ENCODE measurements around the gene PDE7B. TPM values are rescaled to one million over a fixed set of nuclear protein-coding genes. Genes with fewer than 3 reads are reported as not detected.

PDE7B gene
- total RNA-seq, 8 experiments from 2014 or later = 0.08 to 60.7 (median 1.1) TPM

GRCh38 chr6:136036601-136037000 lies 185.1 kb downstream of the PDE7B start:
- in situ Hi-C loops (cut with MboI; ENCODE audit: low pct_unique_long_range_greater_than_20kb in 2 of 9, low sequenced_read_pairs in 9 of 9, unreplicated experiment in 9 of 9) = no loop called here
- no peak overlapping the region for H3K4me3 ChIP-seq
- no peak overlapping the region for H3K27ac ChIP-seq
- H3K4me1 ChIP-seq (replicated peaks in 1 of 2) = peaks cover 3 to 13% of the 10 kb centered on the region in 2 donors
- ATAC-seq (replicated peaks in 6 of 8) = no peak
- WGBS, 10 experiments = 27 to 100% (median 86%) methylated on average over 1 to 4 of the region's 4 CpGs

GRCh38 chr6:136037242-136037875 lies 185.9 kb downstream of the PDE7B start:
- WGBS, 10 experiments = 0 to 94% (median 50%) methylated on average over 1 to 6 of the region's 8 CpGs; no CpG with 5 or more reads in 2 of the 10 experiments
- H3K4me1 ChIP-seq (replicated peaks in 1 of 2) = peaks cover 3 to 13% of the 10 kb centered on the region in 2 donors
- no peak overlapping the region for H3K27ac ChIP-seq
- ATAC-seq (replicated peaks in 6 of 8) = peak in 6 of 8 experiments; percentile 13 to 66 (median 20)
- in situ Hi-C loops (cut with MboI; ENCODE audit: low pct_unique_long_range_greater_than_20kb in 2 of 9, low sequenced_read_pairs in 9 of 9, unreplicated experiment in 9 of 9) = no loop called here
- no peak overlapping the region for H3K4me3 ChIP-seq

GRCh38 chr6:136037876-136038460 lies 186.5 kb downstream of the PDE7B start:
- no peak overlapping the region for H3K4me3 ChIP-seq

GRCh38 chr6:136038531-136038930 lies 187.0 kb downstream of the PDE7B start:
- Histone ChIP-seq H3K27ac (no peak overlapping the region), H3K4me1 (replicated peaks in 1 of 2) (peaks cover 3 to 13% of the 10 kb centered on the region in 2 donors), H3K4me3 (no peak overlapping the region)
- in situ Hi-C loops (cut with MboI; ENCODE audit: low pct_unique_long_range_greater_than_20kb in 2 of 9, low sequenced_read_pairs in 9 of 9, unreplicated experiment in 9 of 9) = no loop called here
- ATAC-seq (replicated peaks in 6 of 8) = peak in 3 of 8 experiments; percentile 4 to 8 (median 5)

More at GRCh38 chr6:136037876-136038460, 186.5 kb downstream of the PDE7B start:
- WGBS, 10 experiments = 0 to 90% (median 66%) methylated on average over 1 to 12 of the region's 13 CpGs; no CpG with 5 or more reads in 1 of the 10 experiments
- in situ Hi-C loops (cut with MboI; ENCODE audit: low pct_unique_long_range_greater_than_20kb in 2 of 9, low sequenced_read_pairs in 9 of 9, unreplicated experiment in 9 of 9) = no loop called here
- H3K27ac ChIP-seq = peak overlapping the region in 1 of 2 donors; percentile 22
- ATAC-seq (replicated peaks in 6 of 8) = peak; percentile 51 to 91 (median 57)
- peaks cover 3 to 13% of the 10 kb centered on the region in 2 donors for H3K4me1 ChIP-seq (replicated peaks in 1 of 2)

- Histone ChIP-seq H3K4me1 (replicated peaks in 1 of 2) (peaks cover 3 to 13% of the 10 kb centered on the region in 2 donors), H3K4me3 (no peak overlapping the region), H3K27ac (no peak overlapping the region)
- WGBS, 10 experiments = 3 to 94% (median 79%) methylated on average over 1 to 4 of the region's 4 CpGs
- peak in 1 of 8 experiments; percentile 6 for ATAC-seq (replicated peaks in 6 of 8)
- in situ Hi-C loops (cut with MboI; ENCODE audit: low pct_unique_long_range_greater_than_20kb in 2 of 9, low sequenced_read_pairs in 9 of 9, unreplicated experiment in 9 of 9) = no loop called here
Observed at GRCh38 chr6:136039185-136039584, 187.7 kb downstream of the PDE7B start.

GRCh38 chr6:136050475-136050874 lies 199.0 kb downstream of the PDE7B start:
- H3K4me3 ChIP-seq = no peak overlapping the region
- no peak for ATAC-seq (replicated peaks in 6 of 8)
- no peak overlapping the region for H3K27ac ChIP-seq
- H3K4me1 ChIP-seq (replicated peaks in 1 of 2) = no peaks in the 10 kb centered on the region
- WGBS, 10 experiments = 14 to 100% (median 78%) methylated on average over 1 of the region's 1 CpG; no CpG with 5 or more reads in 6 of the 10 experiments
- in situ Hi-C loops (cut with MboI; ENCODE audit: low pct_unique_long_range_greater_than_20kb in 2 of 9, low sequenced_read_pairs in 9 of 9, unreplicated experiment in 9 of 9) = no loop called here

GRCh38 chr6:136051140-136051775 lies 199.8 kb downstream of the PDE7B start:
- in situ Hi-C loops (cut with MboI; ENCODE audit: low pct_unique_long_range_greater_than_20kb in 2 of 9, low sequenced_read_pairs in 9 of 9, unreplicated experiment in 9 of 9) = no loop called here
- no peak overlapping the region for H3K27ac ChIP-seq
- H3K4me3 ChIP-seq = no peak overlapping the region
- no peaks in the 10 kb centered on the region for H3K4me1 ChIP-seq (replicated peaks in 1 of 2)
- 77 to 97% (median 92%) methylated on average over 5 to 11 of the region's 12 CpGs; no CpG with 5 or more reads in 1 of the 10 experiments for WGBS, 10 experiments
- no peak for ATAC-seq (replicated peaks in 6 of 8)

GRCh38 chr6:136052031-136052430 lies 200.5 kb downstream of the PDE7B start:
- WGBS, 10 experiments = 71 to 100% (median 100%) methylated on average over 1 to 2 of the region's 2 CpGs; no CpG with 5 or more reads in 1 of the 10 experiments
- no peak for ATAC-seq (replicated peaks in 6 of 8)
- no peak overlapping the region for H3K27ac ChIP-seq

GRCh38 chr6:136058852-136059251 lies 207.4 kb downstream of the PDE7B start:
- in situ Hi-C loops (cut with MboI; ENCODE audit: low pct_unique_long_range_greater_than_20kb in 2 of 9, low sequenced_read_pairs in 9 of 9, unreplicated experiment in 9 of 9) = no loop called here
- no peak overlapping the region for H3K4me3 ChIP-seq
- H3K4me1 ChIP-seq (replicated peaks in 1 of 2) = no peaks in the 10 kb centered on the region
- no peak overlapping the region for H3K27ac ChIP-seq
- peak in 1 of 8 experiments; percentile 14 for ATAC-seq (replicated peaks in 6 of 8)
- 0 to 88% (median 56%) methylated on average over 1 of the region's 1 CpG; no CpG with 5 or more reads in 2 of the 10 experiments for WGBS, 10 experiments

More at GRCh38 chr6:136052031-136052430, 200.5 kb downstream of the PDE7B start:
- Histone ChIP-seq H3K4me1 (replicated peaks in 1 of 2) (no peaks in the 10 kb centered on the region), H3K4me3 (no peak overlapping the region)
- in situ Hi-C loops (cut with MboI; ENCODE audit: low pct_unique_long_range_greater_than_20kb in 2 of 9, low sequenced_read_pairs in 9 of 9, unreplicated experiment in 9 of 9) = no loop called here

- WGBS, 10 experiments = 5 to 94% (median 71%) methylated on average over 1 to 6 of the region's 6 CpGs
- H3K27ac ChIP-seq = no peak overlapping the region
- in situ Hi-C loops (cut with MboI; ENCODE audit: low pct_unique_long_range_greater_than_20kb in 2 of 9, low sequenced_read_pairs in 9 of 9, unreplicated experiment in 9 of 9) = no loop called here
- ATAC-seq (replicated peaks in 6 of 8) = peak in 2 of 8 experiments; percentile 28 to 36
- H3K4me3 ChIP-seq = no peak overlapping the region
- no peaks in the 10 kb centered on the region for H3K4me1 ChIP-seq (replicated peaks in 1 of 2)
Observed at GRCh38 chr6:136059308-136059707, 207.8 kb downstream of the PDE7B start.

GRCh38 chr6:136060052-136060451 lies 208.6 kb downstream of the PDE7B start:
- ATAC-seq (replicated peaks in 6 of 8) = no peak
- H3K27ac ChIP-seq = no peak overlapping the region
- no peaks in the 10 kb centered on the region for H3K4me1 ChIP-seq (replicated peaks in 1 of 2)
- no peak overlapping the region for H3K4me3 ChIP-seq
- in situ Hi-C loops (cut with MboI; ENCODE audit: low pct_unique_long_range_greater_than_20kb in 2 of 9, low sequenced_read_pairs in 9 of 9, unreplicated experiment in 9 of 9) = no loop called here

- H3K4me3 ChIP-seq = no peak overlapping the region
- H3K27ac ChIP-seq = no peak overlapping the region
- no peaks in the 10 kb centered on the region for H3K4me1 ChIP-seq (replicated peaks in 1 of 2)
- no peak for ATAC-seq (replicated peaks in 6 of 8)
- in situ Hi-C loops (cut with MboI; ENCODE audit: low pct_unique_long_range_greater_than_20kb in 2 of 9, low sequenced_read_pairs in 9 of 9, unreplicated experiment in 9 of 9) = no loop called here
Observed at GRCh38 chr6:136060759-136061158, 209.3 kb downstream of the PDE7B start.

- Histone ChIP-seq H3K4me3 (no peak overlapping the region), H3K4me1 (replicated peaks in 1 of 2) (no peaks in the 10 kb centered on the region), H3K27ac (no peak overlapping the region)
- in situ Hi-C loops (cut with MboI; ENCODE audit: low pct_unique_long_range_greater_than_20kb in 2 of 9, low sequenced_read_pairs in 9 of 9, unreplicated experiment in 9 of 9) = no loop called here
- WGBS, 10 experiments = 67 to 100% (median 93%) methylated on average over 1 to 5 of the region's 5 CpGs; no CpG with 5 or more reads in 2 of the 10 experiments
- ATAC-seq (replicated peaks in 6 of 8) = peak in 1 of 8 experiments; percentile 20
Observed at GRCh38 chr6:136061701-136062100, 210.2 kb downstream of the PDE7B start.
